K562 (cell line): ENCODE measurements around the gene MTMR6. TPM values are rescaled to one million over a fixed set of nuclear protein-coding genes. Genes with fewer than 3 reads are reported as not detected.

Experiments
- AFF4 ChIP-seq: sonication (generic); formaldehyde crosslinking; IDR thresholded peaks from 2 replicates; pipeline ENCODE4 v1.8.0; 2023; ENCODE audit warnings: mild to moderate bottlenecking, missing genetic modification reagents
- CHD4 ChIP-seq: fragments of 200-600 bp; sonication (generic); IDR thresholded peaks from 3 replicates; pipeline ENCODE4 v1.6.1; 2012; ENCODE audit warnings: low read depth, mild to moderate bottlenecking, mixed read lengths, low read length, inconsistent platforms; ENCODE audit not compliant: insufficient read depth, insufficient replicate concordance, poor library complexity, severe bottlenecking
- CREB1 ChIP-seq, 2 experiments: sonication (generic) in 1 of 2; formaldehyde crosslinking in 1 of 2; IDR thresholded peaks; 2 replicates each; pipeline versions ENCODE4 v1.6.1 to v1.8.0; 2012 to 2022; ENCODE audit warnings: inconsistent platforms in 1 of 2, mild to moderate bottlenecking in 1 of 2, missing genetic modification reagents in 1 of 2, moderate library complexity in 1 of 2
- E2F8 ChIP-seq: fragments of 450-650 bp; IDR thresholded peaks from 2 replicates; pipeline ENCODE4 v1.7.1; 2018; ENCODE audit warnings: mild to moderate bottlenecking, low read depth; ENCODE audit not compliant: partially characterized antibody
- HMGXB4 ChIP-seq: sonication (generic); formaldehyde crosslinking; IDR thresholded peaks from 2 replicates; pipeline ENCODE4 v1.8.1; 2023; ENCODE audit warnings: mild to moderate bottlenecking, missing genetic modification reagents
- IRF9 ChIP-seq: fragments of 450-650 bp; IDR thresholded peaks from 2 replicates; pipeline ENCODE4 v1.6.1; 2016; ENCODE audit warnings: missing biosample characterization, missing genetic modification characterization
- KAT2B ChIP-seq: IDR thresholded peaks from one replicate; pipeline ENCODE4 v1.6.1; 2012; ENCODE audit warnings: low read depth, mild to moderate bottlenecking, control low read depth, inconsistent platforms, low read length, moderate library complexity
- LARP7 ChIP-seq: fragments of 450-650 bp; IDR thresholded peaks from 2 replicates; pipeline ENCODE4 v1.6.1; 2016
- MCM3 ChIP-seq: fragments of 450-650 bp; IDR thresholded peaks from 2 replicates; pipeline ENCODE4 v1.6.1; 2016
- PHTF2 ChIP-seq: fragments of 250-450 bp; sonication (Bioruptor Pico); IDR thresholded peaks from 2 replicates; pipeline ENCODE4 v1.5.0; 2021; ENCODE audit warnings: mild to moderate bottlenecking
- WHSC1 ChIP-seq: IDR thresholded peaks from one replicate; pipeline ENCODE4 v1.6.1; 2012; ENCODE audit warnings: low read length, control low read depth, inconsistent platforms
- ZNF280B ChIP-seq: fragments of 250-450 bp; sonication (Bioruptor Pico); IDR thresholded peaks from 2 replicates; pipeline ENCODE4 v1.5.1; 2021; ENCODE audit warnings: mild to moderate bottlenecking
- ZNF586 ChIP-seq: fragments of 450-650 bp; formaldehyde crosslinking; conservative IDR thresholded peaks from 2 replicates; pipeline ENCODE4 v1.4.0; 2020; ENCODE audit warnings: mild to moderate bottlenecking, moderate library complexity
- ZNF696 ChIP-seq: fragments of 250-450 bp; sonication (Bioruptor Pico); conservative IDR thresholded peaks from 2 replicates; pipeline ENCODE4 v1.4.0; 2020; ENCODE audit warnings: mild to moderate bottlenecking, moderate library complexity
- polyA plus RNA-seq, 8 experiments: library from polyadenylated mRNA; depleted of rRNA in 4 of 8; stranded (reverse) in 5 of 8; unstranded in 3 of 8; fragments of >200 nt; fragmentation: Nextera tagmentation in 2 of 8; fragmentation: Illumina TruSeq in 1 of 8; extraction: Ambion mirVana in 2 of 8; extraction: Trizol in 1 of 8; gene quantifications; 2 replicates each; pipeline versions ENCODE4 v1.2.1 to v1.2.3, GENCODE V29; 2011 to 2014; ENCODE audit warnings: inconsistent platforms in 1 of 8, missing spikeins in 1 of 8
- total RNA-seq, 7 experiments: library from RNA; depleted of rRNA in 6 of 7; stranded (reverse); fragments of >200 nt in 6 of 7; fragmentation: Illumina TruSeq in 2 of 7; extraction: Trizol in 2 of 7; gene quantifications; 2 replicates each; pipeline versions ENCODE4 v1.2.1 to v1.2.3, GENCODE V29; 2011 to 2021; ENCODE audit warnings: low replicate concordance in 1 of 7

Gene MTMR6
- total and polyA plus RNA-seq, 9 of the 15 experiments (the other 6 are each of a cell fraction or from before 2014, with no cell fraction given), result 3.9 to 10.8 (median 7.7) TPM

GRCh38 chr13:25301347-25302113 lies 14.2 kb upstream of the MTMR6 start, which contains the start of gene NUP58 (continued):
- no peak for TF ChIP-seq AFF4 (CRISPR knock-in tag)
- TF ChIP-seq KAT2B, result no peak
- no peak for TF ChIP-seq ZNF586
- no peak for TF ChIP-seq WHSC1
- TF ChIP-seq CREB1 (IDR thresholded peaks at IDR 0.05), result peak; percentile 76
- peak; percentile 75 for TF ChIP-seq CREB1 (CRISPR knock-in tag; IDR thresholded peaks at IDR 0.05)
- no peak for TF ChIP-seq ZNF280B (CRISPR knock-in tag)
- TF ChIP-seq HMGXB4 (CRISPR knock-in tag), result no peak
- TF ChIP-seq E2F8, result peak; percentile 75
- no peak for TF ChIP-seq ZNF696
- no peak for TF ChIP-seq PHTF2 (CRISPR knock-in tag)
- no peak for TF ChIP-seq CHD4
- TF ChIP-seq MCM3, result no peak
- no peak for TF ChIP-seq IRF9
- TF ChIP-seq LARP7, result no peak
